H54 (cell line): Measurements from ENCODE around the gene DRICH1.
"Not testable (repeated sequence)": the region's sequence is repeated elsewhere in the genome, so short reads cannot be mapped to it uniquely, and the experiment has no call there.

Experiments used
- DNase-seq: peaks from one replicate; pipeline ENCODE4 v3.0.0; 2011; ENCODE audit warnings: low spot score, mixed read lengths; ENCODE audit not compliant: insufficient read length
- FAIRE-seq: peaks from 3 replicates; lab custom pipeline; 2011; peaks lifted over from hg19 to GRCh38; lab: Jason Lieb, UNC
- POLR2A ChIP-seq: IDR thresholded peaks from 2 replicates; pipeline ENCODE4 v1.6.1; 2011; ENCODE audit warnings: low read depth, mild to moderate bottlenecking, low read length

DRICH1 gene

GRCh38 chr22:23626286-23626975 lies 5.7 kb downstream of the DRICH1 start:
- no peak for FAIRE-seq
- no peak for DNase-seq
- TF ChIP-seq POLR2A, result no peak

DNA sequence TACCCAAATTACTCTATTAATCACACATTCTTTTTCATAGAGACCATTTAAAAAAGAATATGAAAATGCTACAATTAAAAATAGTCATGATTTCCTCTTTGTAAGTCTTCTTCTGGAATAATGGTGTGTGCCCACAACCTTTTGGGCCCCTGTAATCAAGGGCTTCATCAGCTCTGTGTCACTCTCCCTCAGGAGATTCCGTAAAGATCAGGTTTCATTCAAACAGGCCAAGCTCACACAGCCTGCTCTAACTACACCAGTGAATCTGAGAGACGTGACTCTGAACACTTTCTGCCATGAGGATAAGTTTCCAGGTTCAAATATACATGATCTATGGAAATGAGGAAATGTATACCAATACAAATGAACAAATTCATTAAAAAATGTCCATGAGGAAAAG lies 9.5 kb downstream of the DRICH1 start:
- no peak for DNase-seq
- no peak for FAIRE-seq
- TF ChIP-seq POLR2A, result no peak

GRCh38 chr22:23621916-23622315 lies 10.2 kb downstream of the DRICH1 start:
- not testable (repeated sequence) for DNase-seq, FAIRE-seq

- TF ChIP-seq POLR2A, result no peak
- FAIRE-seq (no peak), DNase-seq (no peak)
Observed at GRCh38 chr22:23621082-23621780, 10.9 kb downstream of the DRICH1 start.

GRCh38 chr22:23613193-23613972 lies 18.7 kb downstream of the DRICH1 start:
- FAIRE-seq, result peak; percentile 6
- TF ChIP-seq POLR2A, result no peak
- DNase-seq, result no peak

- no peak for FAIRE-seq
- no peak for TF ChIP-seq POLR2A
- DNase-seq, result no peak
Observed at GRCh38 chr22:23609983-23610781, 21.9 kb downstream of the DRICH1 start.

GRCh38 chr22:23608583-23608982 lies 23.5 kb downstream of the DRICH1 start:
- TF ChIP-seq POLR2A, result no peak
- DNase-seq, result no peak

DNA sequence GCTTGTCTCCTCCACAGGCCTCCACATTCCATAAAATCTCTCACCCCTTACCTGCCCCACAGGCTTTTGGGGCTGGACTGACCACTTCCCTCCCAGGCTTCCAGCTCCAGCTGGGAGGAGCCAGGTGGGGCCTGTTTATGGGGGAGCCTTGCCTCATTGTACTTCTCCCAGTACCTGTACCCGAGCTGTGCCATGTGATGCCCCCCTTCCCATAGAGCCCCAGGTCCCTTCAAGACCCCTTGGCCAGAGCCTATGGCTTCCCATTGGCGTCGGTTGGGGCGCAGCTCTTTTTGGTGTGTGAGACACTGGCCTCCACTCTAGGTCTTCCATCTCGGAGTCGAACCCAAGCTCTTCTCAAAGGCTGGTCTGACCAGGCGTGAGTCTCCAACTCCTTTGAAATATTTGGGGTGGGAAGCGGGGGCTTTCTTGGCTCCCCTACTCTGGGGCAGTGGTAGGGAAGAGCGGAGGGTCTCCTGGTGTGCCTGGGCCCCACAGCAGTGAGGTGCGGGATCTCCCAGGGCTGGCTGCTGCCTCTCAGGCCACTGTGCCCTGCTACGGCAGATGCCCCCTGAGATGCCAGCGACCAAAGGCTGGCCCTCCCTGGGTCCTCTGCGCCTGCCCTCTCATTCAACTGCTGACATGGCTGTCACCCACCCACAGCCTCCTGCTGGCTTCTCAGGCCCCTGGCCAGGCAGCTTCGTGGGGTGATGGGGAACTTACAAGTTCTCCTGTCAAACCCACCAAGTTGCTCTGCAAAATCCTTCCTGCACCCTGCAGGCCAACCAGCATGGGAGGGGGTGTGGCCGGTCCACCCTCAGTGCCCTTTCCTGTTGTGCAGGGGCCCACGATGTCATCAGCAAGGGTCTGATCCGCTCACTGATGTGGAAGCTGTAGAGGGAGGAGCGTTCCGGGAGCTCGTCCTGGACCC lies 25.7 kb downstream of the DRICH1 start:
- DNase-seq (no peak), FAIRE-seq (no peak)
- TF ChIP-seq POLR2A, result no peak

More at GRCh38 chr22:23608583-23608982, 23.5 kb downstream of the DRICH1 start:
- FAIRE-seq, result no peak

- no peak for TF ChIP-seq POLR2A
- FAIRE-seq (no peak), DNase-seq (no peak)
Observed at GRCh38 chr22:23604939-23605712, 27.0 kb downstream of the DRICH1 start.

- no peak for TF ChIP-seq POLR2A
- DNase-seq (no peak), FAIRE-seq (no peak)
Observed at GRCh38 chr22:23603266-23603665, 28.9 kb downstream of the DRICH1 start.

DNA sequence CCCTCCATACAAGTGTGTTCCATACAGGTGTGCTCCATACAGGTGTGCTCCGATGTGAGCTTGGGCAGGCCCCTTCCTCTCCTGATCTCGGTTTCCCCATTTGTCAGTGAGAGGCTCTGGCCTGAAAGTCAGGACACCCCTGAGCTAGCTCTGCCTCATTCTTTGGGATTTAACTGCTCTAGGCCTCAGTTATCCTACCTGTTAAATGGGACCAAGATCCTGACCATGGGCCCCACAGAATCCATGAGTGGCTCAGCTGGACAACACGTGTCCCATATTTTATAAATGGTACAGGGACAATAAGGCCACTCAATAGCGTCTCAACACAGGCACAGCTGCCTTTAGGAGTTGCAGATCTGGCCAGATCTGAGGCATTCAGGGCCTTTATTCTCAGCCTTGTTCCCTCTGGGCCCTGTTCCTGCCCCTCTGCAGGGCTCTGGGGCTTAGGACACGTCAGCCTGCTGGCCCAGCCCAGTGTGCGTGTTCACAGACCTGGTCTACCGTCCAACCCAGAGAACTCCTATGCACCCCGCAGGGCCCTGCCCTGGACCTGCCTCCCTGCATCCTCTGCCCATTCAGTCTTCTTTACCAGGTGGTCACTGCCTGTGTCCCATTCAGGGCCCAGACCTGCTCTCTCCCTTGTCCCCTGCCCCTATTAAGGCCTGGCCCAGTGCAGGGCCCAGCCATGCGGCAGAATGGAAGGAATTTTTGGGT lies 33.2 kb downstream of the DRICH1 start:
- DNase-seq (no peak), FAIRE-seq (no peak)
- no peak for TF ChIP-seq POLR2A

GRCh38 chr22:23597576-23598268 lies 34.4 kb downstream of the DRICH1 start:
- not testable (repeated sequence) for DNase-seq, FAIRE-seq

- DNase-seq, FAIRE-seq: not testable (repeated sequence)
Observed at GRCh38 chr22:23595904-23596303, 36.2 kb downstream of the DRICH1 start.
